SK-N-SH treated with all-trans-retinoic acid at 6 μM for 48 hours (cell line): ENCODE results near the gene ARHGEF7.

Experiments used
- PATZ1 ChIP-seq: fragments of 250-450 bp; sonication (Bioruptor Pico); IDR thresholded peaks from 2 replicates; pipeline ENCODE4 v1.8.0; 2020; ENCODE audit warnings: mild to moderate bottlenecking, moderate library complexity, borderline replicate concordance
- RARB ChIP-seq: fragments of 250-450 bp; sonication (Bioruptor Pico); IDR thresholded peaks from 2 replicates; pipeline ENCODE4 v1.8.0; 2021; ENCODE audit warnings: mild to moderate bottlenecking, moderate library complexity
- ZFP30 ChIP-seq: fragments of 450-650 bp; formaldehyde crosslinking; IDR thresholded peaks from 2 replicates; pipeline ENCODE4 v1.5.0; 2022; ENCODE audit warnings: mild to moderate bottlenecking, moderate library complexity
- ZNF70 ChIP-seq: fragments of 450-650 bp; formaldehyde crosslinking; IDR thresholded peaks from 2 replicates; pipeline ENCODE4 v1.5.0; 2020; ENCODE audit warnings: mild to moderate bottlenecking, moderate library complexity

- TF ChIP-seq RARB (CRISPR knock-in tag) (no peak), PATZ1 (CRISPR knock-in tag) (no peak), ZNF70 (CRISPR knock-in tag) (no peak), ZFP30 (CRISPR knock-in tag) (no peak)
Measured at GRCh38 chr13:111210544-111211469, 95.7 kb downstream of the ARHGEF7 start.
